ENCODE measurements around the gene KCTD4.
"Not testable (repeated sequence)": the region's sequence is repeated elsewhere in the genome, so short reads cannot be mapped to it uniquely, and the experiment has no call there.

The KCTD4 gene

DNA sequence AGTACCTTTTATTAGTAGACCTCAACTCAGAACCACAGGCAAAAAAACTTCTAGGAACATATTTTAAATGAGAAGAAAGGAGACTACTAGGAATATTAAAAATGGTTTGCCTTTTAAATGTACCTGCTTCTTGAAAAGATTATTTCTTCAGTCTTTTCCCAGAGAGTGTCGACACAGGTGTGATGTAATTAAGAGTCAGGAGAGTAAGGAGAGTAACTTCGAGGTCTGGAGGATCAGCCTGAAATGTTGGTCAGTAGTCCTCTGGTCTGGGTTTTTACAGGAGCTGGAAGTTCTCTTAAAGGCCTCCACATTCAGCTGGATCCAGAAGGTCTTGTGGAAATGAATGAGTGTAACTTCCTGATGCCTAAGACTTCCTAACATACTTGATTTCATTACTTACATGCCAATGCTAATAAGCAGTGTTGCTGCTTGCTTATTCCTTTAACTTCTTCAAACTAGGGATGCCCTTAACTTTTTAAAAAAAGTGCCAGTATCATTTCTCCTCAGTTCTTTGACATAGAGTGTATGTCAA, at the start of gene KCTD4:
KCTD4 (minus strand) TSS at position 345 of the 532 bp plus-strand sequence. CDS start 6,478 bp downstream, outside the sequence.
- peak; percentile 27 for DNase-seq

DNA sequence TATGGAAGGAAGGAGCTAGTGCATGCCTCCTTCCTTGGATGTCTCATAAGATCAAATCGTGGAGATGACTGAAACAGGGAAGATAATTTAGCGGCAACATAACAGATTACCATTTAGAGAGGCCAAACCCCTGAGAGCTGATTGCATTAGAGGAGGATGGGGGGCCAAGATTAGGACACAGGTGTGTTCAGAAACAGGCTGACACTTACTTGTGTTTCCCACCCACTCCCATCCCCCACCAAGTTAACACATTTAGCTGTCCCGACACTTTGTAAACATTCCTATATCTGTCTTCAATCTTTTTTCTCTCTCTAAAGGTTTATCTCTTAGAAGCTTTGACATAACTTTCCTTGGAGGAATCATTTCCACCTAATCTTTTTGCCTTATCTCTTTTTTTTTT, 48.8 kb upstream of the KCTD4 start:
- no peak for DNase-seq

DNA sequence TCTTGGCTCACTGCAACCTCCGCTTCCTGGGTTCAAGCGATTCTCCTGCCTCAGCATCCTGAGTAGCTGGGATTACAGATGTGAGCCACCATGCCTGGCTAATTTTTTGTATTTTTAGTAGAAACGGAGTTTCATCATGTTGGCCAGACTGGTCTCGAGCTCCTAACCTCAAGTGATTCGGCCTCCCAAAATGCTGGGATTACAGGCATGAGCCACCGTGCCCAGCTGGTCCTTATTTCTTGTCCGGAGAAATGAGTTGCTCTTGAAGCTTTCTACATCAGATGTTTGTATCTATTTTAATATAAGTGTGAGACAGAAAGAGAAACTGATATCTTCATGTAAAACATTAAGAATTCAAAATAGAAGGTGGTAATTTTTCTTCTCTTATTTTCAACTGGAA, 43.9 kb upstream of the KCTD4 start:
- DNase-seq, result not testable (repeated sequence)

GRCh38 chr13:45243077-45243476, 42.2 kb upstream of the KCTD4 start:
- no peak for DNase-seq

GRCh38 chr13:45242524-45242923, 41.7 kb upstream of the KCTD4 start:
- DNase-seq, result no peak

DNA sequence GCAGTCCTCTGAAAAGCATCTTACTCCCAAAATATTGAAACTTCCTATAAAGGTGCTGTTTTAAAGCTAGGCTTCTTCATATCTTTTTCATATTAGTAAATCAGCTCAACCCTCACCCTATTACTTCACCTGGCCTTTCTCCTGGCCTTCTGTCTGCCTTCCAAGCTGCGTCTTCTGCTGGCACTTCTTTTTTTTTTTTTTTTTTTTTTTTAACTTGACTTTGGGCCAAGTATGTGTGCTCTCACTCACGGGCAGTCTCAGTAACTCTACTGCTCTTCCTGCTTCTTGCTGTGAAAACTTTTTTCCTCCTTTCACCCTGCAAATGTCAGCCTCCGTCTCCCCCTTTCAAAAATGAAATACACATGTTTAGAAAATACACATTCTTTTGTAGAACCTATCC, 41.2 kb upstream of the KCTD4 start:
- DNase-seq, result peak; percentile 41

DNA sequence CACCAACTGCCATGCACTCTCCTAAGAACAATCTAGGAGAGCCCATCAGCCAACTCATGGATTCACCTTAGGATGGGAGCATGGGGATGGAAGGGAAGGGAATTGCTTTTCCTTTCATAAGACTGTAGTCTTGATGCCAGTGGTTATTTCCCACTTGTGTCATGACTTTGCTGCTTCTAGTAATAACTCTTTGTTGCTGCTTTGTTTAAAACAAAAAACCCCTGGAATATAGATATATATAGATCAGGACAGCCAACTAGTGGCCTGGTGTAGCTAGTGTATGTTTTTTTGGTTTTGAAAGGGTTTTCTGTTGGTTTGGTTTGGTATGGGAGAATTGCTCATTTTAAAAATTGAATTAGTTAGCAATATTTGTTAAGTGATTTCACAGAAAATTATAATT, 39.3 kb upstream of the KCTD4 start:
- DNase-seq, result no peak

GRCh38 chr13:45238945-45239795, 38.3 kb upstream of the KCTD4 start:
- DNase-seq, result peak; percentile 67

DNA sequence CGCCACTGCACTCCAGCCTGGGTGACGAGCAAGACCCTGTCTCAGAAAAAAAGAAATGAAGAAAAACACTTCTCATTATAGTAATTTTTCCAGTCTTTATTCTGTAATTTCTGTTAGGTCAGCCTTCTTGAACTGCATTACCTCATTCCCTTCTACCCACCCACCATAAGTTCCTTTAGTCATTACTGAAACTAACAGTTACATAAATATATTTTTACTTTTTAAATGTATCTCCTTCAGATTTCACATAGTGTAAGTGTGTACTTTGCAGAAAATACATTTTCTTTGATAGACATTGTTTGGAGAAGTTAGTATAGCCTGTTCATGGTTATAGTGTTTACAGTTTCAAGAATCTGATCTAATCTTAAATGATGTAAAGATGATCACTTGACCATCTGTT, 31.7 kb upstream of the KCTD4 start:
- no peak for DNase-seq

DNA sequence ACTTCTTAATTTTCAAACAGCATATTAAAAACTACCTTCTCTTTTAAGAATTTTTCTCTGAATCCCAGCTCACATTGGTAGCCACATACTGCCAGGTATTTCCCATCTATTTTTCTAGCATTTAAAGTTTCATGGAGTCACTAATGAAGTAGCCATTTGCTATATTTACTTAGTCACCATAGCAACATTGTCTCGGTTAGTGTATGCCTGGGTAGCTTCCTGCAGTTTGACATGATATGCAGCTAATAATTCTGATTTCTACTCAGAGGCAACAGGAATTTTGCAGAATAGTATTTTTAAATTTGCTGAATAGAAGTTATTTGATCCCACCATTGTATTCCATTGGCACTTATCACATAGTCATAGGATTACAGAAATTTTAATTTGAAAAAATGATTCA, 30.9 kb upstream of the KCTD4 start:
- DNase-seq, result peak; percentile 61

DNA sequence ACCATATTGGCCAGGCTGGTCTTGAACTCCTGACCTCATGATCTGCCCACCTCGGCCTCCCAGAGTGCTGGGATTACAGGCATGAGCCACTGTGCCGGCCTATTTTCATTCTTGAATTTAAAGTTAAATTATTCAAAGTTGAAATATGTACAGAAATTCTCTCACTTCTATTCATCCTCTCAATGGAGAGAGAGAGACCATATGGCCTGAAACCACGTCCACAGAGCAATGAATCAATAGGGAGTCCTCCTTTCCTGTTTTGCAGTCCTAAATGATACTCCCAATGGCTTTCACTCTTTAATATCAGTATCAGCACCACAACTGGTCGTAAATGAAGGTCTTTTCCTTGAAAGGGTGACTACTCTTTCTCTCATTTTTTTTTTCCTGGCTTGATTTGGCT, 30.5 kb upstream of the KCTD4 start:
- DNase-seq, result peak; percentile 38

- DNase-seq, result no peak
These were observed 28.3 kb upstream of the KCTD4 start for GRCh38 chr13:45229172-45229571.

DNA sequence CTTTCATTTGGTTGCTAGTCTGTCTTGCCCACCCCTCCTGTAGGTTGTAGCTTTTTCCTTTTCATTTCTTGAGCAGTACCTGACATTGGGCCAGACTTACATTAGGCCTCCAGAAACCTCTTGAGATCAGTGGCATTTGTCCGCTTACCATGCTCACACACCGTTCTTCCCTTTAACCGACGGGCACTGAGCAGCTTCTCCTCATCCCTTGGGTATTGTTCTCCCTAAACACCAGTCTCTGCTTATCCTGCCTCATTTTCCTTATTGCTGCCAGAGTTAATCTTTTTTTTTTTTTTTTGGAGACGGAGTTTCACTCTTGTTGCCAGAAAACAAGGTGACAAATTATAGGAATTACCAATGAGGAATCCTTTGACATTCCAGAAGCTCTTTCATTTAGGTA, 27.2 kb upstream of the KCTD4 start:
- DNase-seq, result no peak

DNA sequence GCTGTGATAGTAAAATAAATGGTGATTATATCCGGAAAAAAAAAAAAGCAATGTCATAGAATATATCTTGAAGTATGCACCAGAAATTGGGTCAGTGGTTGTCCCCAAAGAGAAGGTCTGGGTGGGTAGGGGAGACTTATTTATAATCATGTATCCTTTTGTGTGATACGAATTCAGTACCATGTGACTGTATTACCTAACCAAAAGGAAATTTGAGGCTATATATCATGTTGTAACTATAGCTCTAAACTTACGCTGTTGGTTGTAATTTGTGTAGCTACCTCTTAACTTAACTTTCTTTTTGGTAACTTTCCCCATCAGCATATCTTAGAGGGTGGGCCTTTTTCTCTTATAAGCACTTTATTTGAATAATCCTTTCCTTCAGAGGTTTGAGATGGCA, 25.2 kb upstream of the KCTD4 start:
- no peak for DNase-seq

- DNase-seq, result no peak
These were observed 24.5 kb upstream of the KCTD4 start for GRCh38 chr13:45225370-45225769.

DNA sequence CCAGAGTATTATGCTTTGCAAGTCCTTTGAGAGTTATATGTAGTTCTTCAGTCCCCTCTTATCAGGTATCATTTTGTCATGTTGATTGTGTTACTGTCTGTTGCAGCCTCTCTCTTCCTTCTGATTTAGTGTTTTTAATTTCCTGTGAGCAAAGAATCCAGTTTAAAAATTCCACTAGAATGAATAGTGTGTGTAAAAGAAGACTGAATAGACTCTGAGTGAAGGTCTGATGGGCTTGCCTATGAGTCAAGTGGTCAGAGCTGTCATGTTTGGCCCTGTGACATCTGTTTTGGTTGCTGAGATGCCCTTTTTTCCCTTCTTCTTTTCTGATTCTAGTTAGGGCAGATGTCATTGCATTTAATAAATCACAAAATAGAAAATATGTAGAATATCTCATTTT, 23.3 kb upstream of the KCTD4 start:
- DNase-seq, result peak; percentile 63

GRCh38 chr13:45222919-45223318, 22.1 kb upstream of the KCTD4 start:
- DNase-seq, result no peak

- no peak for DNase-seq
These were observed 21.7 kb upstream of the KCTD4 start for GRCh38 chr13:45222516-45222915.

DNA sequence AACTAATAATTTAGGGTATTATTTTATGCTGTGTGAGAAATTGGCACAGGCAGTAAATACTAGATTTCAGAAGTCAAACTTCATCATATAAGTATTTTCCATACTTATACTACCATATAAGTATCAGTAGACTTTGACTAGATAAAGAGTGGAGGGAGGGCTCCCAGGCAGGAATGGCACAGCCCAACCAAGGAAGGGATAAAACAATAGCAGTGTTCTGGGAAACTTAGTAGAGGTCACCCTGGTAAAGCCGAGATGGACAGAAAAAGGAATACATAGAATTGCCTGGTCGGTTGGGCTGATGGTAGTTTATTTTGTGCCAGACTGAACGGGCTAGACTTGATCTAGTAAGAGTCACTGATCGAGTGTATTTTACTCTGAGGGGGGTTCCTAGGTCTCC, 19.6 kb upstream of the KCTD4 start:
- DNase-seq, result no peak

- peak; percentile 79 for DNase-seq
These were observed 19.1 kb upstream of the KCTD4 start for GRCh38 chr13:45219938-45220375.

DNA sequence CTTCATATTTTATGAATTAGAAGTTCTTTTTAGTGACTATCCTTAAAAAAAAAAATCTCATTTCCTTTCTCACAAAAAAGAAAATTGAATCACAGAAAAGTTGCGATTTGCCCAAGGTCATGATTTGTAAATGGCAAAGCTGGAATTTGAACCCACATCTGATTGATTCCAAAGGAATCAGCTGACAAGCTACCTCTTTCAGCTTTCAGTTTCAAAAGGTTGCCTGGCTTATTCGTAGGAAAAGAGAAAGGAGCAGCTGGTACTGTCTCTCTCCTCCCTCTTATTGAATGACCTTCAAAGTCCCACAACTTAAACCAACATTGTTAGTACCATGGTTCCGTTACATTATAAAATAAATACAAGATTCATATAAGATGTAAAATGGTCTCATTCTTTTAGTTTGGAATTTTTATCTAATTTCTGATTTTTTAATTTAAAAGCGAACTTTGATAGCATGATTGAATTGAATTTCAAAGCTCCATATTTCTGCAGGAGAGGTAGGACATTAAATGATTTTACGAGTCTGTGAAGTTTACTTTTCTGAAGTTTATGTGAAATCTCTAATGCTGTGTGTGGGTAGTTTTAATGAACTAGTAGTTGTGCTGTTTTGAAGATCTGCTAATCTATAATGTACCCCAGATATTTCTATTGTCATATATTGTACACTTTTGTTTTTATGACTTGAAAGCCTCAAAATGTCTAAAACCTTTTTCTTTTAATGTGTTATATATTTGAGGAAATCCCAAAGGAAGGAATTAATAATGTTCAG, 18.5 kb upstream of the KCTD4 start:
- DNase-seq, result no peak

DNA sequence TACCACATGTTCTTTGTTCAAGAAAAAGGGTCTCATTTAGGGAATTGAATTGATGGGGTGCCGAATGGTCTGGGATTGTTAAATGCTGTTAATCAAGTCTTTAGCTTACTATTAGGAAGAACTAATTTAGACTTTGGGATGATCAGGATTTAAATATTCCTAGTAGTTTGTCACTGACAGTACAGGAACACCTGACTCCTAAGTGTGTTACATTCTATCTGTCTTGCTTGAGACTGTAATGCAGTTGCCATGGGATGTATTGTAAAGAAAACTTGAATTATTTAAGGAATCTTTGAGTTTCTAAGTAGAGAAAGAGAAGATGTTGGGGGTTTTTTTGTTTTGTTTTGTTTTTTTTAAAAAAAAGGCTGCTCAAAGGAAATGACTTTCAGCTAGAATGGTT, 17.8 kb upstream of the KCTD4 start:
- DNase-seq, result no peak

DNA sequence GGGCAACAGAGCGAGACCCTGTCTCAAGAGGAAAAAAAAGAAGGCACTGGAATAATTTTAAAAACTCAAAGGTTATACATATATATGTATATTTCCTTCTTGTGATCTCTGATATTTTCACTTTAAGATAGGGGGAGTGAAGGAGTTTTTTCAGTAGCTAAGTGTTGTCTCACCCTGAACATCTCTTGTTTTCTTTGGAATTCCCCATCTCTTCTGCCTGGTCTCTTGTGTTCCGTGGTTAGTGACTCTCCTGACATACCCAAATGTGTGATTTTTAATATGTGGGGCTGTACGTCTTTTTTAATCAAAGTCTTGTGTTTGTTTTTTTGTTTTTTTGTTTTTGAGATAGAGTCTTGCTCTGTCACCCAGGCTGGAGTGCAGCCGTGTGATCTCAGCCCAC, 15.3 kb upstream of the KCTD4 start:
- DNase-seq, result no peak

Data from fibroblast of skin of right biceps (primary cell).